KOPT-K1 (cell line): ENCODE data around the gene NKD2.

ENCODE experiments used
- H3K27ac ChIP-seq: fragments of 200-600 bp; sonication (generic); 2 replicates; pipeline ENCODE4 v1.5.1; 2016; ENCODE audit warnings: antibody characterized with exemption, mild to moderate bottlenecking, low read depth, low read length; ENCODE audit not compliant: poor library complexity, severe bottlenecking
- H3K36me3 ChIP-seq: fragments of 200-600 bp; sonication (generic); 2 replicates; pipeline ENCODE4 v1.5.1; 2017; ENCODE audit warnings: antibody characterized with exemption, mild to moderate bottlenecking, low read length, moderate library complexity; ENCODE audit not compliant: insufficient read depth
- H3K9me3 ChIP-seq: fragments of 200-600 bp; sonication (generic); 2 replicates; pipeline ENCODE4 v1.5.1; 2017; ENCODE audit warnings: antibody characterized with exemption, low read length, mild to moderate bottlenecking; ENCODE audit not compliant: insufficient read depth, poor library complexity, severe bottlenecking

NKD2 gene

DNA sequence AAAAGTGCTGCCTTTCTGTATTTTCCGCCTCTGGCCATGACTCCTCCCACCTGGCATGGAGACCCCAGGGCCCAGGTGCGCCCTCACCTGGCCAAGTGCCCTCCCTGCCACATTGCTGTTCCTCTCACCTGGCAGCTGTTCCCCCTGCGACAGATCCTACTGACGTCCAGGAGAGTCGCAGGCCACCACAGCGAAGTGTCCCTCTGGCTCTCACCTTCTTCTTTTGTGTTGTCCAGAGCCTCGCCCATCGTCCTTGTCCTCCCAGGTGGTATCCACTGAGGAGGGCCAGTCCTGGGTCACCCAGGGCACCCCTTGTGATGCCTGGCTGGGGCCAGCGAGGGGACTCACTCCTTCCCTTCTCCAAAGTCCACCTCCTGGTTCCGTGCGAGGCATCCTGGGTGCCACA is 2.6 kb downstream of the NKD2 start:
- H3K27ac ChIP-seq: no peak overlapping the region
- H3K9me3 ChIP-seq: no peaks in the 10 kb centered on the region
- peaks cover 15% of the 10 kb centered on the region; the same call in 1 of the 2 replicates for H3K36me3 ChIP-seq

GRCh38 chr5:1011741-1012312 is 3.2 kb downstream of the NKD2 start:
- Histone ChIP-seq H3K27ac (no peak overlapping the region), H3K36me3 (peaks cover 19% of the 10 kb centered on the region; the same call in 1 of the 2 replicates), H3K9me3 (no peaks in the 10 kb centered on the region)

DNA sequence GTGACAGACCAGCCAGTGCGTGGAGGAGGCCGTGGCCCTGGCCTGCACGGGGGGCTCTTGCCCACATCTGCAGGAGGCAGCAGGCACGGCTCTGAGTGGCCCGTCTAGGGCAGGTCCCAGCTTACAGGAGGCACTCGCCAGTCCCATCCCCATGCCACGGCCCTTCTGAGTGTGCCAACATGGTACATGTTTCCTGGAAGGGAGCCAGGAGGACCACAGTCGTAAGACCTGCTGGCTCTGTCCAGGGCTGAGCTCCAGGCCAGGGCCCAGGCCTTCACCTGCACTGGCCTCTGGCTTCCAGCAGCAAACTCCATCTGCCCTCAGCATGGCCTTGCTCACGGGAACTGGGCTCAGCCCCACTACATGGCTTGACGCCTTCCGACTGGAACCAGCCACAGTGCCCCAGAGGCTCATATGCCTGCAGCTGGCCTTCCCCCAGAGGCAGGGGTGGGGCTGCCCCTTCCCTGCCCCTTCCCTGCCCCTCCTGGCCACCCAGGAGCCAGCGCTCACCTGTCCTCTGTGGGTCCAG is 3.8 kb downstream of the NKD2 start:
- H3K9me3 ChIP-seq: no peaks in the 10 kb centered on the region
- H3K36me3 ChIP-seq: peaks cover 21% of the 10 kb centered on the region; the same call in 1 of the 2 replicates
- no peak overlapping the region for H3K27ac ChIP-seq

DNA sequence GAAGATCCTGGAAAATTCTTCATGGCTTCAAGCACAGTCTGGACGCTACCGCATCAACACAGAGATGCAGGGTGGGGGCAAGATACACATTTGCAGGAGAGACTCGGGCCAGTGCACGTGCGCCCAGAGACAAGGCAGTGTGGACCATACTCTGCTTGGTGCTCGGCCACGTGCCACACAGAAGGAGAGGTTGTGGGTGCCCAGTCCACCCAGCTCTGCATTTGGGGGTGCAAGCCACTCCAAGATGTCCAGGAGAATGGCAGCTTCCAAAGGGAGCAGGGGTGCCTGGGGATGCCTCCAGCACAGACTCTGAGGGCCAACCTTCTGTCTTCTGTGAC is 4.3 kb downstream of the NKD2 start:
- Histone ChIP-seq H3K9me3 (no peaks in the 10 kb centered on the region), H3K36me3 (peaks cover 21% of the 10 kb centered on the region; the same call in 1 of the 2 replicates), H3K27ac (no peak overlapping the region)

DNA sequence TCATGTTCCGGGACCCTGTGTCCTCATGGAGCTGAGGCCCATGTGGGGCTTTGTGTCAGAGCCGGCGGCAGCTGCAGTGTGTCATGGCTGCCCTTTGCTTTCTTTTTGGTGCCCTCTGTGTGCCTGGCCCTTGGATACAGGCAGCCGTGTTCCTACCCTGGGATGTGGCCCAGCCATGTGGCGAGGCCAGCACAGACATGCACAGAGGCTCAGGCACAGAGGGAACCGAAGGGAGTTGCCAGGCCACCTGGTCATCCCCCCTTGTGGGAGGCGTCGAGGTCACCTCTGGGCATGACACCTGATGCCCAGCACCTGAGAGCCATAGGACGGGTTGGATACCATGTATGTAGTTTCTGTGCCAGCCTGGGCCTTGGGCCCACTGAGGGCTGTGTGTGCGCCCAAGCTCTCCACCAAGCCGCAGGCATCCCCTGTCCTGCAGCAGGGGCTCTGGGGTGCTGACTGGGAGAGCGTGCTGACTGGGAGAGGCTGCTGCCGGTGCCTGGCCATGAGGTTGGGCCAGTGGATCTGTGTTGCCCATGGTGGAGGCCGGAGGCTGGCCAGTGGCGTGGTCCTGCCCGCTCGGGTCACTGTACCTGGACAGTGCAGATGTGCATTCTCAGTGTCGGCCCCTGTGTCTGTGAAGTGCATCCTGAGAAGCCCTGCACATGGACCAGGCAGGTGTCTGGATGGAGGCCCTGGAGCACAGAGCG is 4.8 kb downstream of the NKD2 start:
- no peak overlapping the region for H3K27ac ChIP-seq
- peaks cover 21% of the 10 kb centered on the region; the same call in 1 of the 2 replicates for H3K36me3 ChIP-seq

DNA sequence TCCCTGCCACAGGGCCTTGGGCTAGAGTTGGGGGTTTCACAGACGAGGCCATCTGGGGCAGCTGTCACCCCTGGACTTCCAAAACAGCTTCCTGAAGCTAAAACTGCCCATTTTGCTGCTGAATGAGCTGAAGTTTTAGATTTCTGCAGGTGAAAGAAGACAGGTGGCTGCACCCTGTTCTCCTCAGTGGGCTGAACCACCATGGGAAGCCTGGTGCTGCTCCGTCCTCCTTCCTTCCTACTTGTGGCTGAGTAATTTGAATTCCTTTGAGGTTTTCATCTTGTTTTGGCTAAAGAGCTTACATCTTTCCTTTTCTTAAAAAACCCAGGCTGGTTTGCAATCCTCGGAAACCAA is 5.3 kb downstream of the NKD2 start:
- no peaks in the 10 kb centered on the region for H3K9me3 ChIP-seq
- no peak overlapping the region for H3K27ac ChIP-seq
- peaks cover 21% of the 10 kb centered on the region; the same call in 1 of the 2 replicates for H3K36me3 ChIP-seq

More for the DNA sequence above, 4.8 kb downstream of the NKD2 start:
- H3K9me3 ChIP-seq: no peaks in the 10 kb centered on the region

- Histone ChIP-seq H3K9me3 (no peaks in the 10 kb centered on the region), H3K27ac (no peak overlapping the region), H3K36me3 (peaks cover 21% of the 10 kb centered on the region; the same call in 1 of the 2 replicates)
Measured at GRCh38 chr5:1014346-1014745, 5.7 kb downstream of the NKD2 start.

DNA sequence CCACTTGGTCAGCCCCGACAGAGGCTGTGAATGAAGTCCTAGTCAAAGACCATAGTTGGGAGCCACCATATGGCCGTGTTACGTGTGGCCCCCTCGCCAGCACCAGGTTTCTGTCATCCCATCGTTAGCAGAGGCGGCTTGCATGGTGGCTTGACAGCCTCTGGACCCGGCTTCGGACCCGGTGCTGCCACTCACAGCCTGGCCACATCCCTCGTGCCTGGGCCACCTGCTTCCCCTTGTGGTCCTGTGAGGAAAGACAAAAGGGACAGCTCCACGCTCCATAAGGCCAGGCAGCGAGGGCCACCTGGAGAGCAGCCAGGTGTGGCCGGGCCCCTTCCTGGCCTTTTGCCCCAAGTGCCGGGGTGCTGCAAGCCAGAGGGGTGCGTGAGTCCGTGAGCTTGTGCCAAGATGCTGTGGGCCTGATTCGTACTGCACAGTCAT is 6.2 kb downstream of the NKD2 start:
- Histone ChIP-seq H3K9me3 (no peaks in the 10 kb centered on the region), H3K36me3 (peaks cover 21% of the 10 kb centered on the region; the same call in 1 of the 2 replicates), H3K27ac (no peak overlapping the region)

- Histone ChIP-seq H3K36me3 (peaks cover 21% of the 10 kb centered on the region; the same call in 1 of the 2 replicates), H3K9me3 (no peaks in the 10 kb centered on the region), H3K27ac (no peak overlapping the region)
Measured at GRCh38 chr5:1015507-1015906, 6.9 kb downstream of the NKD2 start.

GRCh38 chr5:1016036-1016435 is 7.4 kb downstream of the NKD2 start:
- H3K27ac ChIP-seq: no peak overlapping the region
- peaks cover 21% of the 10 kb centered on the region; the same call in 1 of the 2 replicates for H3K36me3 ChIP-seq
- no peaks in the 10 kb centered on the region for H3K9me3 ChIP-seq

GRCh38 chr5:1016476-1016875 is 7.9 kb downstream of the NKD2 start:
- Histone ChIP-seq H3K9me3 (no peaks in the 10 kb centered on the region), H3K36me3 (peaks cover 21% of the 10 kb centered on the region; the same call in 1 of the 2 replicates), H3K27ac (no peak overlapping the region)

DNA sequence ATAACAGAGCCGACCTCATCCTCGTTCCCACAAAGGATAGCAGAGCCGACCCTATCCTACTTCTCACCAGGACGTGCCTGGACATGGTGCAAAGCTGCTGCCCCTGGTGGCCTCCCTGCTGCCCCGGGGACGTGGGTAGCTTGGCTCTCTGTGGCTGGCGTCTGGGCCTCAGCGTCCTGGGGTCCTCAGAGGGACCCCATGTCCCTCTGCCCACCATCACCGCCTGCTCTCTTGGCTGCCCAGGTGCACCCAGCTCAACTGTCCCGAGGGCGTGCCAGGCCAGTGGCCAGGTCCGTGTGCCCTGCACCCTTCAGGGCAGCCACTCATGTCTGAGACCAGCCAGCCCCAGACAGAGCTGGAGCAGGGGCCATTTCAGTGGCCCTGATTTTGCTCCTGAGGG is 8.5 kb downstream of the NKD2 start:
- H3K36me3 ChIP-seq: peaks cover 21% of the 10 kb centered on the region; the same call in 1 of the 2 replicates
- H3K27ac ChIP-seq: no peak overlapping the region
- no peaks in the 10 kb centered on the region for H3K9me3 ChIP-seq

GRCh38 chr5:1017691-1018455 is 9.3 kb downstream of the NKD2 start:
- H3K36me3 ChIP-seq: peaks cover 17% of the 10 kb centered on the region; the same call in 1 of the 2 replicates
- no peak overlapping the region for H3K27ac ChIP-seq
- no peaks in the 10 kb centered on the region for H3K9me3 ChIP-seq

GRCh38 chr5:1018596-1018995 is 10.0 kb downstream of the NKD2 start:
- H3K36me3 ChIP-seq: peaks cover 12% of the 10 kb centered on the region; the same call in 1 of the 2 replicates
- H3K27ac ChIP-seq: no peak overlapping the region
- H3K9me3 ChIP-seq: no peaks in the 10 kb centered on the region
